ENCODE measurements around the gene EFS. TPM values are rescaled to one million over a fixed set of nuclear protein-coding genes. Genes with fewer than 3 reads are reported as not detected.

The EFS gene
- total RNA-seq, 2 experiments from 2014 or later = not detected

- Mint-ChIP-seq H3K9me3 (no peaks in the 10 kb centered on the region), H3K36me3 (ENCODE audit: low read depth) (no peaks in the 10 kb centered on the region), H3K27me3 (no peaks in the 10 kb centered on the region), H3K4me1 (ENCODE audit: low read depth) (no peaks in the 10 kb centered on the region), H3K27ac (no peak overlapping the region), H3K4me3 (no peak overlapping the region)
- ATAC-seq = no peak
- ChIA-PET POLR2A (no interaction called here), CTCF (interaction anchor here (1.3 to 4.5 kb wide), 6 partner anchors 13 to 157 kb away, joined by 3 to 86 read pairs (median 4); no protein-coding TSS in a partner anchor)
- no peak for DNase-seq
- intact Hi-C loops (cut with micrococcal nuclease) = loop anchor here (10.0 kb wide), 1 partner anchor 117 kb away; no protein-coding TSS in a partner anchor
- TF ChIP-seq, protein P1, sequence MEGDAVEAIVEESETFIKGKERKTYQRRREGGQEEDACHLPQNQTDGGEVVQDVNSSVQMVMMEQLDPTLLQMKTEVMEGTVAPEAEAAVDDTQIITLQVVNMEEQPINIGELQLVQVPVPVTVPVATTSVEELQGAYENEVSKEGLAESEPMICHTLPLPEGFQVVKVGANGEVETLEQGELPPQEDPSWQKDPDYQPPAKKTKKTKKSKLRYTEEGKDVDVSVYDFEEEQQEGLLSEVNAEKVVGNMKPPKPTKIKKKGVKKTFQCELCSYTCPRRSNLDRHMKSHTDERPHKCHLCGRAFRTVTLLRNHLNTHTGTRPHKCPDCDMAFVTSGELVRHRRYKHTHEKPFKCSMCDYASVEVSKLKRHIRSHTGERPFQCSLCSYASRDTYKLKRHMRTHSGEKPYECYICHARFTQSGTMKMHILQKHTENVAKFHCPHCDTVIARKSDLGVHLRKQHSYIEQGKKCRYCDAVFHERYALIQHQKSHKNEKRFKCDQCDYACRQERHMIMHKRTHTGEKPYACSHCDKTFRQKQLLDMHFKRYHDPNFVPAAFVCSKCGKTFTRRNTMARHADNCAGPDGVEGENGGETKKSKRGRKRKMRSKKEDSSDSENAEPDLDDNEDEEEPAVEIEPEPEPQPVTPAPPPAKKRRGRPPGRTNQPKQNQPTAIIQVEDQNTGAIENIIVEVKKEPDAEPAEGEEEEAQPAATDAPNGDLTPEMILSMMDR (IDR thresholded peaks at IDR 0.05) = no peak
Observed at GRCh38 chr14:23382276-23382675, 17.3 kb upstream of the EFS start.

DNA sequence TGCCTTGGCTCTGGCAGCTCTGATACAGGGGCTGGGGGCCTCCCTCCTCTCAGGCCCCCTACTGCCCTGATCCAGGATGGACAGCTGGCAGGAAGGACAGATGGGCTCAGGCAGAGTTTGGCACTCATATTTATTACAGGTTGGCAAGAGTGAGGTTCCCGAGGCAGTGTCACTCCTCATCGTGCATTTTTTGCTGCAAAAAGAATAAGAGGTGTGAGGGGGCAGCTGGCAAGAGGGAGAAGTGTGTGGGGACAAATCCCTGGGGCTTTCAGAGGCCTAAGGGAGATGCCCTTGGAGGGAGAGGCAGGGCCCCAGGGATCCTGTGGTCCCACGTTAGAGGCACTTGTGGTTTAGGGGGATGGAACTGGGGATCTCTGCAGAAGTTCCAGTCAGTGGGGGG, 16.9 kb upstream of the EFS start:
- no peak for ATAC-seq
- intact Hi-C loops (cut with micrococcal nuclease) = loop anchor here (2.0 to 10.0 kb wide), 2 partner anchors 53 to 117 kb away; no protein-coding TSS in a partner anchor
- Mint-ChIP-seq H3K4me1 (ENCODE audit: low read depth) (no peaks in the 10 kb centered on the region), H3K27me3 (no peaks in the 10 kb centered on the region), H3K27ac (no peak overlapping the region), H3K36me3 (ENCODE audit: low read depth) (no peaks in the 10 kb centered on the region), H3K4me3 (no peak overlapping the region), H3K9me3 (no peaks in the 10 kb centered on the region)
- ChIA-PET CTCF (interaction anchor here (0.7 to 4.5 kb wide), 6 partner anchors 12 to 118 kb away, joined by 3 to 86 read pairs (median 16); no protein-coding TSS in a partner anchor), POLR2A (no interaction called here)
- TF ChIP-seq, protein P1 (IDR thresholded peaks at IDR 0.05) = no peak
- DNase-seq = no peak

- DNase-seq (no peak), ATAC-seq (no peak)
- Mint-ChIP-seq H3K4me3 (no peak overlapping the region), H3K36me3 (ENCODE audit: low read depth) (no peaks in the 10 kb centered on the region), H3K9me3 (no peaks in the 10 kb centered on the region), H3K4me1 (ENCODE audit: low read depth) (no peaks in the 10 kb centered on the region), H3K27ac (no peak overlapping the region), H3K27me3 (no peaks in the 10 kb centered on the region)
- CTCF ChIA-PET = interaction anchor here (0.8 to 4.5 kb wide), 28 partner anchors 11 to 394 kb away, joined by 3 to 86 read pairs (median 6); partner anchors contain the start of genes HOMEZ, PABPN1, PPP1R3E and SLC22A17
- POLR2A ChIA-PET = interaction anchor here (2.5 kb wide), 1 partner anchor 54 kb away, joined by 11 read pairs; no protein-coding TSS in a partner anchor
- TF ChIP-seq, protein P1 (IDR thresholded peaks at IDR 0.05) = no peak
- intact Hi-C loops (cut with micrococcal nuclease) = loop anchor here (2.0 to 10.0 kb wide), 2 partner anchors 52 to 116 kb away; no protein-coding TSS in a partner anchor
Observed at GRCh38 chr14:23380976-23381375, 16.0 kb upstream of the EFS start.

GRCh38 chr14:23380197-23380914, 15.4 kb upstream of the EFS start:
- DNase-seq (no peak), ATAC-seq (peak; percentile 13)
- TF ChIP-seq, protein P1 (IDR thresholded peaks at IDR 0.05) = peak; percentile 8
- POLR2A ChIA-PET = interaction anchor here (1.3 to 2.5 kb wide), 2 partner anchors 34 to 54 kb away, joined by 3 to 11 read pairs; no protein-coding TSS in a partner anchor
- no peak overlapping the region for H3K27ac Mint-ChIP-seq
- intact Hi-C loops (cut with micrococcal nuclease) = loop anchor here (2.0 to 10.0 kb wide), 2 partner anchors 52 to 116 kb away; no protein-coding TSS in a partner anchor
- no peaks in the 10 kb centered on the region for H3K36me3 Mint-ChIP-seq (ENCODE audit: low read depth)
- no peaks in the 10 kb centered on the region for H3K9me3 Mint-ChIP-seq
- no peaks in the 10 kb centered on the region for H3K4me1 Mint-ChIP-seq (ENCODE audit: low read depth)
- CTCF ChIA-PET = interaction anchor here (0.8 to 4.5 kb wide), 48 partner anchors 8 to 394 kb away, joined by 3 to 86 read pairs (median 5); partner anchors contain the start of genes AP1G2, HOMEZ, PABPN1 and PPP1R3E
- H3K4me3 Mint-ChIP-seq = no peak overlapping the region
- no peaks in the 10 kb centered on the region for H3K27me3 Mint-ChIP-seq

Measured in activated CD8-positive, alpha-beta T cell treated with anti-CD3 and anti-CD28 coated beads for 36 hours (primary cell).